Choroid plexus epithelial cell (primary cell): ENCODE measurements around the gene NAAA.
"Not testable (repeated sequence)": the region's sequence is repeated elsewhere in the genome, so short reads cannot be mapped to it uniquely, and the experiment has no call there.

Experiments
- DNase-seq: peaks from one replicate; pipeline ENCODE4 v3.0.0-alpha.2; 2010; ENCODE audit warnings: low read depth
- H3K4me3 ChIP-seq: 2 replicates; pipeline ENCODE4 v1.5.1; 2011; ENCODE audit warnings: low read depth, mild to moderate bottlenecking, control low read depth, low read length, moderate library complexity
- TF ChIP-seq, protein P1 (sequence below): conservative IDR thresholded peaks from 2 replicates; pipeline ENCODE4 v1.5.1; 2011; ENCODE audit warnings: low read depth, mild to moderate bottlenecking, control low read depth, inconsistent platforms, low read length, moderate library complexity

NAAA gene

DNA sequence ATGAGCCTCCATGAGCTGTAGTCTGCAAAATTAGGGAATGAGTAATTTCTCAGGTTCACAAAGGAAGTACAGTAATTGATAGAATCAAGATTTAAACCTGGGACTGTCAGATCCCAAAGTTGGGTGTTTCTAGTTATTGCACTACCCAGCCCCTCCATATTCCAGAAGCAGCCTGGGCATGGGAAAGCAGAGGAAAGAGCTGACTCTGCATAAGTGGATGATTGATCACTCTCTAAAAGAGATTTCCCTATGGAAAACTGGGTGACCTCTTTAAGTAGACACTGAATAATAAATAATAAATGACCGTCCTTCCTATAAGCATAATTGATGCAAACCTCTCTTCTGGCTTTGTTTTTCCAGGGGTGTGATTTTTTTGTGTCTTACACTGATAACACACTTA is 5.2 kb downstream of the NAAA start:
- no peak overlapping the region for H3K4me3 ChIP-seq
- TF ChIP-seq, protein P1, sequence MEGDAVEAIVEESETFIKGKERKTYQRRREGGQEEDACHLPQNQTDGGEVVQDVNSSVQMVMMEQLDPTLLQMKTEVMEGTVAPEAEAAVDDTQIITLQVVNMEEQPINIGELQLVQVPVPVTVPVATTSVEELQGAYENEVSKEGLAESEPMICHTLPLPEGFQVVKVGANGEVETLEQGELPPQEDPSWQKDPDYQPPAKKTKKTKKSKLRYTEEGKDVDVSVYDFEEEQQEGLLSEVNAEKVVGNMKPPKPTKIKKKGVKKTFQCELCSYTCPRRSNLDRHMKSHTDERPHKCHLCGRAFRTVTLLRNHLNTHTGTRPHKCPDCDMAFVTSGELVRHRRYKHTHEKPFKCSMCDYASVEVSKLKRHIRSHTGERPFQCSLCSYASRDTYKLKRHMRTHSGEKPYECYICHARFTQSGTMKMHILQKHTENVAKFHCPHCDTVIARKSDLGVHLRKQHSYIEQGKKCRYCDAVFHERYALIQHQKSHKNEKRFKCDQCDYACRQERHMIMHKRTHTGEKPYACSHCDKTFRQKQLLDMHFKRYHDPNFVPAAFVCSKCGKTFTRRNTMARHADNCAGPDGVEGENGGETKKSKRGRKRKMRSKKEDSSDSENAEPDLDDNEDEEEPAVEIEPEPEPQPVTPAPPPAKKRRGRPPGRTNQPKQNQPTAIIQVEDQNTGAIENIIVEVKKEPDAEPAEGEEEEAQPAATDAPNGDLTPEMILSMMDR = no peak
- no peak for DNase-seq

DNA sequence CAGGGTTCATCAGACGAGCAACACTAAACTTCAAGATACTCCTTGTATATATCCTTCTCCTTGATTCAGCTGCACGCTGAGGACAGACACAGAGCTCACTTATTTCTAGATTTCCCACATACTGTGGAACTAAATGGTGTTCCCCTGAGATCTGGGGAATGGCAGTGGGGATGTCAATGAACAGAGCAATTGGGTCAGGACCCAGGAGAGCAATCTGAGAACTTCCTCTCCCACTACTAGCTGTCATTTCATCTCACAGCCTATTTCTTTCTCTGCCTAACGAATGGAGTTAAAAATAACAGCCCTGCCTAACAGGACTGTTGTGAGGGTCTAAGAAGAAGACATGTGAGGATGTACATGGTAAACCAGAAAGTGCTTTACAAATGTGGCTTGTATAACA is 10.7 kb downstream of the NAAA start:
- DNase-seq = no peak
- no peak overlapping the region for H3K4me3 ChIP-seq
- TF ChIP-seq, protein P1 = no peak

DNA sequence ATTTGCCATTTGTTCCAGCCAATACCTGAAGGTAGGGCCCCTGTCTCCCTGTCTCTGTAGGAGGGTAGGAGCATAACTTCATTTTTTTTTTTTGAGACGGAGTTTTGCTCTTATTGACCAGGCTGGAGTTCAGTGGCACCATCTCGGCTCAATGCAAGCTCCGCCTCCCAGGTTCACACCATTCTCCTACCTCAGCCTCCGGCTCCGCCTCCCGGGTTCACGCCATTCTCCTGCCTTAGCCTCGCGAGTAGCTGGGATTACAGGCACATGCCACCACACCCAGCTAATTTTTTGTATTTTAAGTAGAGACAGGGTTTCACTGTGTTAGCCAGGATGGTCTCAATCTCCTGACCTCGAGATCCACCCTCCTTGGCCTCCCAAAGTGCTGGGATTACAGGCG is 15.9 kb downstream of the NAAA start:
- DNase-seq, H3K4me3 ChIP-seq: not testable (repeated sequence)

DNA sequence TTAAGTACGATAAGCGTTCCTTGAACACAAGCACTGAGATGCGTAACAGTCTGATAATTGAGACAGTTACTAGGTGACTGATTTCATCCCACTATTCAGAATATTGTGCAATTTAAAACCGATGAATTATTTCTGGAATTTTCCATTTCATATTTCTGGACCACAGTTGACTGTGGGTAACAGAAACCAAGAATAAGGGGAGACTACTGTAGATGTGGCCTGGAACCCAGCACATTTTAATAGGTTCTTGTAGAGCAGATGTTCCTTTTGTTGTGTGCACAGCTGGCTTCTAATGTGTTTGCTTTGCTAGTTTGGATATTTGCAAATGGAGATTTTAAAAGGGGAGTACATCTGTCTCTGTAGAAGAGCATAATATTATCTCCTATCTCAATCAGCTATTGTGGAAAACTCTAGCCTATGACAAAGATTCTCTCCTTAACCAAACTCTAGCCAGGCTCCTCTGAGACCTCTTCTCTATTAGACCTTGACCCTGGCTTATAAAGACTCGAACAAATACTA is 16.4 kb downstream of the NAAA start:
- DNase-seq = no peak
- TF ChIP-seq, protein P1 = no peak
- no peak overlapping the region for H3K4me3 ChIP-seq

DNA sequence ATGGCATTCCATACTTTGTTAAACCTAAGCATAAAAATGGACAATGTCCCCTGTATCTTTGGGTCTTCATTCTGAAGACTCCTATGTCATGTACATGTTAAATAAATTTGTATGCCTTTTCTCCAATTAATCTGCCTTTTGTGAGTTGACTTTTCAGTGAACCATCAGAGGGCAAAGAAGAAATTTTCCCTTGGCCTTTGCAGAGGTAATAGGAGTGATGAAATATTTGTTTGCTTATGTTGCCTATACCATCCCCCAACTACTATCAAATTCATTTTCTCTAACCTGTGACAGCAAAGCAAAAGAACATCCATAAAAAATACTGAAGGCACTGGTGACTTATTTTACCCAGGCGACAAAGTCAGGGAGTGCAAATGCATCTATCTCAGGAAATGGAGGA is 18.2 kb downstream of the NAAA start:
- no peak overlapping the region for H3K4me3 ChIP-seq
- no peak for DNase-seq
- TF ChIP-seq, protein P1 = no peak

DNA sequence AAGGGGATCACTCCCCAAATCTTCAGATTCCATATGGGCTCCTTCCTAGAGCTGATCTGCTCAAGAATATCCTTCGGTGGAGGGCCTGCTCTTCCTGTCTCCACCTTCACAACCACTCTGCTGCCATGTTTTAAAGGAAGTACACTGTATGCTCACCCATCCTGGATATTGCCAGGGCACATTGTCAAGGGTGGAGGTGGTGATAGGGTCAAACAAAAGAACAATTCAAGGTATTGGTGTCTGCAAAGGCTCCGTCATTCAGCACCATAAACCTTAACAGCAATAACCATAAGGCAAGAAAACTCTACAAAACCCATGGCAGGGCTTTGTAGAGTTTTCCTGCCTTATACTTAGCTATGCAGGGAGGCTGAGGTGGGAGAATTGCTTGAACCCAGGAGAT is 18.9 kb downstream of the NAAA start:
- DNase-seq = no peak

DNA sequence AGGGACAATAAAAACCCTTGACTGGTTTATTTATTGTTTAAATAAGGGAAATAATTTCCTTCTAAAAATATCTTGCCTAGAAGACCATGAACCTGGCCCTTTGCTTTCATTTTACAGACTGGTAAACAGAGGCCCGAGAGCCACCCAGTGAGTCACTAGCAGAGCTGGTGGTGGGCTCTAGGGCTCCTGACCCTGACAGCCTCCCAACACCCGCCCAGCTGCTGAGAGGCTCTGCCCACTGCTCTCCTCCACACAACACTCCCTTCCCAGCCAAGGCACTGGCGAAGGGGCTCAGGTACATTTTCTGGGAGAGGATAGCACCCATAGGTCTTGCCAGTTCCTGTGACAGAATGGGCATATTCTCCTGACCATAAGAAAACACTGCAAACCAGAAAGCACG is 20.5 kb downstream of the NAAA start:
- no peak overlapping the region for H3K4me3 ChIP-seq

More for the DNA sequence above, 18.9 kb downstream of the NAAA start:
- H3K4me3 ChIP-seq = no peak overlapping the region
- TF ChIP-seq, protein P1 = no peak

More for the DNA sequence above, 20.5 kb downstream of the NAAA start:
- TF ChIP-seq, protein P1 = no peak
- no peak for DNase-seq
